Left ventricle myocardium inferior (tissue), 1 donor: Measurements from ENCODE around the gene PEX14. TPM values are rescaled to one million over a fixed set of nuclear protein-coding genes. Genes with fewer than 3 reads are reported as not detected.

Experiments used
- DNase-seq: peaks from one replicate; pipeline ENCODE4 v3.0.0-alpha.2; 2020
- H3K27ac ChIP-seq: fragments of 200-600 bp; replicated peaks from 2 replicates; pipeline ENCODE4 v1.8.0; 2021
- H3K27me3 ChIP-seq: fragments of 200-600 bp; 2 replicates; pipeline ENCODE4 v1.8.0; 2021; ENCODE audit warnings: low read depth
- H3K36me3 ChIP-seq: fragments of 200-600 bp; 2 replicates; pipeline ENCODE4 v1.8.0; 2021
- H3K4me1 ChIP-seq: fragments of 200-600 bp; 2 replicates; pipeline ENCODE4 v1.8.0; 2021
- H3K4me3 ChIP-seq: fragments of 200-600 bp; 2 replicates; pipeline ENCODE4 v1.8.0; 2021; ENCODE audit warnings: mild to moderate bottlenecking, moderate library complexity
- H3K9me3 ChIP-seq: fragments of 200-600 bp; replicated peaks from 2 replicates; pipeline ENCODE4 v1.8.0; 2021
- CTCF ChIP-seq: fragments of 200-600 bp; IDR thresholded peaks from 2 replicates; pipeline ENCODE4 v1.8.0; 2021; ENCODE audit warnings: antibody characterized with exemption, mild to moderate bottlenecking, borderline replicate concordance
- intact Hi-C: fragments of 100-400 bp; cut with micrococcal nuclease; formaldehyde crosslinking; loops from one replicate; pipeline ENCODE4 v1.11.0; 2022
- total RNA-seq: library from RNA; stranded (reverse); fragmentation: NEBNext Ultra II Directional; extraction: Animal tissue kit (Norgen Biotek cat#: 25700); gene quantifications from one replicate; pipeline ENCODE4 v1.2.1, GENCODE V29; 2021
- donor health status: DM: no; HTN: yes; CAD: no; lungs with severe emphysema.

The PEX14 gene
- total RNA-seq, 1 donor from 2014 or later: 20.8 TPM

- Histone ChIP-seq H3K36me3 (peaks cover 46% of the 10 kb centered on the region), H3K27me3 (no peaks in the 10 kb centered on the region), H3K4me3 (no peak overlapping the region), H3K4me1 (peaks cover 15% of the 10 kb centered on the region), H3K9me3 (no peaks in the 10 kb centered on the region), H3K27ac (no peak overlapping the region)
- no peak for TF ChIP-seq CTCF
- intact Hi-C loops: no loop called here
- no peak for DNase-seq
Observed at GRCh38 chr1:10648689-10649516, 174.2 kb downstream of the PEX14 start.

- Histone ChIP-seq H3K4me1 (peaks cover 15% of the 10 kb centered on the region), H3K27me3 (no peaks in the 10 kb centered on the region), H3K9me3 (no peaks in the 10 kb centered on the region), H3K36me3 (peaks cover 45% of the 10 kb centered on the region), H3K27ac (no peak overlapping the region), H3K4me3 (no peak overlapping the region)
- no peak for DNase-seq
- intact Hi-C loops: no loop called here
- no peak for TF ChIP-seq CTCF
Observed at GRCh38 chr1:10649517-10650201, 174.9 kb downstream of the PEX14 start.

- intact Hi-C loops: no loop called here
- H3K4me3 ChIP-seq: no peak overlapping the region
- H3K27me3 ChIP-seq: no peaks in the 10 kb centered on the region
- H3K27ac ChIP-seq: no peak overlapping the region
- H3K36me3 ChIP-seq: peaks cover 40% of the 10 kb centered on the region
- DNase-seq: no peak
- TF ChIP-seq CTCF: no peak
- peaks cover 15% of the 10 kb centered on the region for H3K4me1 ChIP-seq
- H3K9me3 ChIP-seq: no peaks in the 10 kb centered on the region
Observed at GRCh38 chr1:10650556-10651388, 176.0 kb downstream of the PEX14 start.

GRCh38 chr1:10651389-10651766 is 176.6 kb downstream of the PEX14 start:
- intact Hi-C loops: no loop called here
- no peak for TF ChIP-seq CTCF
- H3K27ac ChIP-seq: no peak overlapping the region
- H3K4me1 ChIP-seq: peaks cover 10% of the 10 kb centered on the region
- H3K36me3 ChIP-seq: peaks cover 40% of the 10 kb centered on the region
- H3K9me3 ChIP-seq: no peaks in the 10 kb centered on the region
- DNase-seq: no peak
- no peak overlapping the region for H3K4me3 ChIP-seq
- H3K27me3 ChIP-seq: no peaks in the 10 kb centered on the region

GRCh38 chr1:10651793-10652192 is 177.0 kb downstream of the PEX14 start:
- H3K27ac ChIP-seq: no peak overlapping the region

More at GRCh38 chr1:10651793-10652192, 177.0 kb downstream of the PEX14 start:
- Histone ChIP-seq H3K4me1 (peaks cover 7% of the 10 kb centered on the region), H3K36me3 (peaks cover 40% of the 10 kb centered on the region), H3K9me3 (no peaks in the 10 kb centered on the region), H3K27me3 (no peaks in the 10 kb centered on the region), H3K4me3 (no peak overlapping the region)
- intact Hi-C loops: no loop called here
- DNase-seq: no peak
- no peak for TF ChIP-seq CTCF
